ENCODE results near the gene POU6F2. TPM values are rescaled to one million over a fixed set of nuclear protein-coding genes. Genes with fewer than 3 reads are reported as not detected.

POU6F2 gene
- total RNA-seq, 2 experiments from 2014 or later, result not detected

- ATAC-seq (no peak), DNase-seq (no peak)
- POLR2A ChIA-PET, result no interaction called here
- peaks cover 7% of the 10 kb centered on the region for H3K4me1 Mint-ChIP-seq (ENCODE audit: low read depth)
- intact Hi-C loops (cut with micrococcal nuclease), result loop anchor here (5.0 to 10.0 kb wide), 2 partner anchors 534 to 672 kb away; no protein-coding TSS in a partner anchor
- no peak overlapping the region for H3K4me3 Mint-ChIP-seq
- CTCF ChIA-PET, result interaction anchor here (1.6 to 4.0 kb wide), 2 partner anchors 14 to 17 kb away, joined by 6 to 33 read pairs; no protein-coding TSS in a partner anchor
- H3K9me3 Mint-ChIP-seq, result no peaks in the 10 kb centered on the region
- no peaks in the 10 kb centered on the region for H3K36me3 Mint-ChIP-seq (ENCODE audit: low read depth)
- H3K27ac Mint-ChIP-seq, result no peak overlapping the region
- H3K27me3 Mint-ChIP-seq, result peaks cover 3% of the 10 kb centered on the region
- no peak for TF ChIP-seq CTCF (IDR thresholded peaks at IDR 0.05)
Observed at GRCh38 chr7:39468808-39469374, 491.2 kb downstream of the POU6F2 start.

- intact Hi-C loops (cut with micrococcal nuclease), result no loop called here
- Mint-ChIP-seq H3K36me3 (ENCODE audit: low read depth) (no peaks in the 10 kb centered on the region), H3K27me3 (peaks cover 7% of the 10 kb centered on the region), H3K9me3 (no peaks in the 10 kb centered on the region), H3K4me3 (no peak overlapping the region), H3K27ac (no peak overlapping the region), H3K4me1 (ENCODE audit: low read depth) (no peaks in the 10 kb centered on the region)
- POLR2A ChIA-PET, result no interaction called here
- TF ChIP-seq CTCF (IDR thresholded peaks at IDR 0.05), result no peak
- DNase-seq (no peak), ATAC-seq (no peak)
- CTCF ChIA-PET, result no interaction called here
Observed at GRCh38 chr7:39480901-39481300, 503.2 kb downstream of the POU6F2 start.

GRCh38 chr7:39488467-39489393, 511.0 kb downstream of the POU6F2 start:
- intact Hi-C loops (cut with micrococcal nuclease), result no loop called here

GRCh38 chr7:39490296-39490695, 512.6 kb downstream of the POU6F2 start:
- Mint-ChIP-seq H3K9me3 (no peaks in the 10 kb centered on the region), H3K36me3 (ENCODE audit: low read depth) (no peaks in the 10 kb centered on the region), H3K27ac (no peak overlapping the region), H3K27me3 (peaks cover 11% of the 10 kb centered on the region), H3K4me3 (no peak overlapping the region), H3K4me1 (ENCODE audit: low read depth) (no peaks in the 10 kb centered on the region)
- ChIA-PET CTCF (interaction anchor here (0.9 kb wide), 1 partner anchor 25 kb away, joined by 3 read pairs; no protein-coding TSS in a partner anchor), POLR2A (no interaction called here)
- no peak for TF ChIP-seq CTCF (IDR thresholded peaks at IDR 0.05)
- DNase-seq (no peak), ATAC-seq (no peak)
- intact Hi-C loops (cut with micrococcal nuclease), result no loop called here

More at GRCh38 chr7:39488467-39489393, 511.0 kb downstream of the POU6F2 start:
- no peak for DNase-seq
- POLR2A ChIA-PET, result no interaction called here
- TF ChIP-seq CTCF (IDR thresholded peaks at IDR 0.05), result no peak
- no peak for ATAC-seq
- CTCF ChIA-PET, result interaction anchor here (0.8 to 1.7 kb wide), 4 partner anchors 12 to 107 kb away, joined by 3 to 5 read pairs (median 3); no protein-coding TSS in a partner anchor
- no peaks in the 10 kb centered on the region for H3K36me3 Mint-ChIP-seq (ENCODE audit: low read depth)
- no peak overlapping the region for H3K27ac Mint-ChIP-seq
- no peaks in the 10 kb centered on the region for H3K4me1 Mint-ChIP-seq (ENCODE audit: low read depth)
- H3K9me3 Mint-ChIP-seq, result no peaks in the 10 kb centered on the region
- no peak overlapping the region for H3K4me3 Mint-ChIP-seq
- peaks cover 12% of the 10 kb centered on the region for H3K27me3 Mint-ChIP-seq

- CTCF ChIA-PET, result interaction anchor here (1.2 to 1.6 kb wide), 3 partner anchors 10 to 40 kb away, joined by 3 to 5 read pairs (median 3); no protein-coding TSS in a partner anchor
Observed at GRCh38 chr7:39493934-39494333, 516.2 kb downstream of the POU6F2 start.

More at GRCh38 chr7:39493934-39494333, 516.2 kb downstream of the POU6F2 start:
- no peaks in the 10 kb centered on the region for H3K4me1 Mint-ChIP-seq (ENCODE audit: low read depth)
- TF ChIP-seq CTCF (IDR thresholded peaks at IDR 0.05), result no peak
- H3K27ac Mint-ChIP-seq, result no peak overlapping the region
- no peak overlapping the region for H3K4me3 Mint-ChIP-seq
- H3K36me3 Mint-ChIP-seq (ENCODE audit: low read depth), result no peaks in the 10 kb centered on the region
- ATAC-seq (no peak), DNase-seq (no peak)
- H3K9me3 Mint-ChIP-seq, result no peaks in the 10 kb centered on the region
- POLR2A ChIA-PET, result no interaction called here
- intact Hi-C loops (cut with micrococcal nuclease), result no loop called here
- H3K27me3 Mint-ChIP-seq, result peaks cover 9% of the 10 kb centered on the region
